Measurements from ENCODE around the gene GABRB3. TPM values are rescaled to one million over a fixed set of nuclear protein-coding genes. Genes with fewer than 3 reads are reported as not detected.
"Not testable (repeated sequence)": the region's sequence is repeated elsewhere in the genome, so short reads cannot be mapped to it uniquely, and the experiment has no call there.

Gene GABRB3
- total and polyA plus RNA-seq, 9 donors, result 0.60 to 2.9 (median 1.6) TPM

DNA sequence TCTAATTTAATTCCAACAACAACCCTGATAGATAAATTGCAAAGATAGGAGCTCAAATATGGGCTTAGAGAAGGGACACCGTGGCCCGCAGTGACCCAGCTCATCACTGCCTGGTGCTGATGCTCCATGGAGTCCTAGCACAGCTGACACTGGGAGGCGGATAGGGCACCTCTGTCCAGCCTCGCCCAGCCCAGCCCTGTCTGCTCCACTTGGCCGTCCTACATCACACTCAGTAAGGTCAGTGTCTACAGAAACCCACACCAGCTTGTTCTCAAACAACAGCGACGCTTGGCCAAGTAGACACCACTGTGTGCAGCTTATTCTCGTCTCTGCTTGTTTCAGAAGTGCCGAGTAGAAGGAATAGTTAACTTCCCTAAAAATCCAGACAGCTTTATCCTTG, 33.9 kb downstream of the GABRB3 start:
- Histone ChIP-seq H3K9me3 (replicated peaks; ENCODE audit: control insufficient read depth, low read depth, low read length) (no peaks in the 10 kb centered on the region), H3K4me3 (ENCODE audit: low read length) (no peak overlapping the region), H3K27me3 (ENCODE audit: control insufficient read depth, insufficient read depth, low read length) (no peaks in the 10 kb centered on the region), H3K4me1 (ENCODE audit: control insufficient read depth, insufficient read depth, low read length) (no peaks in the 10 kb centered on the region), H3K36me3 (ENCODE audit: control insufficient read depth, insufficient read depth, low read length) (no peaks in the 10 kb centered on the region), H3K27ac (ENCODE audit: low read length) (no peak overlapping the region)
- no peak for DNase-seq
- 92% methylated on average over 5 of the region's 9 CpGs for WGBS (ENCODE audit: insufficient coverage)

DNA sequence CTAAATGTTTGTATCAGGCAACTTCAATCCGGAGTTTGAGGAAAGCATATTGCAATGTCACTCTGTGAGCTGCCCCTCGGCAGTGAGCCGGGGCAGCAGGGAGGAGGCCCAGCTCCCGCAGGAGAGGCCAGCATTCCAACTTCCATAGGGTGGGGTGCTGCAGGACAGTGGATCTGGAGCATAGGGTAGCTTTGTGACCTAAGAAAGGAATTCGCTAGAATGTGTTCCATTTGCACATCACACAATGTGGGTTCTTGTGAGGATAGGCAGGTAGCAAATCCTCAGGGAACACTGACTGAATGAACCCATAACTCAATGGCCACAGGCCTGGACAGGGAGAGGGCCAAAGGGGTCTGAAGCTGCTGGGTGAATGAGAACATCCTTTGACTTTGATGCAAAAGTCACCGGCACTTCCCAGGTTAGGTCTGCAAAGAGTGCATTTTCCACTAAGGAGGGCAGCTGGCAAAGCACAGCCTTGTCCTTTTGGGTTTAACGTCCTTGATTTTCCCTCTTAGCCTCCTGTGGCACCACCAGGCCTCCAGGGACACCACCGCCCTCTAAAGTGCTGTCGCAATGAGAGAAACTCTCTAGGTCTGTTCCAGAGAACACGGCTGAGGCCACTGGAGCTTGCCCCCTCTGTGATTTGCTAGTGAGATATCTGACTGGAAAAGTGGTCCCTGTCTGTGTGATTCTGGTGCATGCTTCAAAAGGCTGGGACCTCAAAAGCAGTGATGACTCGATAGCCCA, 36.2 kb downstream of the GABRB3 start:
- Histone ChIP-seq H3K9me3 (replicated peaks; ENCODE audit: control insufficient read depth, low read depth, low read length) (peaks cover 5% of the 10 kb centered on the region), H3K27ac (ENCODE audit: low read length) (no peak overlapping the region), H3K36me3 (ENCODE audit: control insufficient read depth, insufficient read depth, low read length) (no peaks in the 10 kb centered on the region), H3K4me1 (ENCODE audit: control insufficient read depth, insufficient read depth, low read length) (no peaks in the 10 kb centered on the region), H3K4me3 (ENCODE audit: low read length) (no peak overlapping the region), H3K27me3 (ENCODE audit: control insufficient read depth, insufficient read depth, low read length) (no peaks in the 10 kb centered on the region)
- no peak for DNase-seq
- WGBS (ENCODE audit: insufficient coverage), result 71% methylated on average over 10 of the region's 11 CpGs

DNA sequence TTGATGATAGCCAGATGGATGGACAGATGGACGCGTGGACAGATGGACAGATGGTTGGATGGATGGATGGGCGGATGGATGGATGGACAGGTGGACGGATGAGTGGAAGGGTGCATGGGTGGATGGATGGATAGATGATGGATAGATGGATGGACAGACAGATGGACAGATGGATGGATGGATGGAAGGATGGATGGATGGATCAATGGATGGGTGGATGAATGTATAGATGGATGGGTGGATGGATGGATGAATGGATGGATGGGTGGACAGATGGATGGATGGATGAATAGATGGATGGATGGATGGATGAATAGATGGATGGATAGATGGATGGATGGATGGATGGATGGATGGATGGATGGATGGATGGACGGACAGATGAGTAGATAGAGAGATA, 40.9 kb downstream of the GABRB3 start:
- Histone ChIP-seq H3K36me3 (ENCODE audit: control insufficient read depth, insufficient read depth, low read length) (no peaks in the 10 kb centered on the region), H3K9me3 (replicated peaks; ENCODE audit: control insufficient read depth, low read depth, low read length) (peaks cover 5% of the 10 kb centered on the region), H3K4me3 (ENCODE audit: low read length) (no peak overlapping the region), H3K27me3 (ENCODE audit: control insufficient read depth, insufficient read depth, low read length) (no peaks in the 10 kb centered on the region), H3K27ac (ENCODE audit: low read length) (no peak overlapping the region), H3K4me1 (ENCODE audit: control insufficient read depth, insufficient read depth, low read length) (no peaks in the 10 kb centered on the region)
- no peak for DNase-seq
- WGBS (ENCODE audit: insufficient coverage), result 93% methylated on average over 4 of the region's 5 CpGs

DNA sequence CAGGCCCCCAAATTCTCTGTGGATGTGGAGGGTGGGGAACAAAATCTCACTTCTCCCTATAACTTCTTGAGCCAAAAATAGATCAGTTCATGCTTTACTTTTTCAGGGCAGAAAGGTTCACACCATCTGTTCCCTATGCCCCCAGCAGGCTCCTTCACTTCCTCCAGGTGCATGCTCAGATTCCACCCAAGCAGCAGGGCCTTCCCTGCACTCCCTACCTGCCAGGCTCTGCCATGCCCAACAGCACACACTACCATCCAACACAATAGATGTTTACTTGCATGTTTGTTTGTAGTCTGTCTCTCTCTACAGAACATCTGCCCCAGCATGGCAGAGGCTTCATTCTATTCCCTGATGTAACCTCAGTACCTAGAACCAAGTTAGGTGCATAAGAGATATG, 43.3 kb downstream of the GABRB3 start:
- no peaks in the 10 kb centered on the region for H3K36me3 ChIP-seq (ENCODE audit: control insufficient read depth, insufficient read depth, low read length)
- no peaks in the 10 kb centered on the region for H3K27me3 ChIP-seq (ENCODE audit: control insufficient read depth, insufficient read depth, low read length)
- H3K4me3 ChIP-seq (ENCODE audit: low read length), result no peak overlapping the region
- H3K9me3 ChIP-seq (replicated peaks; ENCODE audit: control insufficient read depth, low read depth, low read length), result peaks cover 5% of the 10 kb centered on the region
- no peak for DNase-seq
- H3K4me1 ChIP-seq (ENCODE audit: control insufficient read depth, insufficient read depth, low read length), result no peaks in the 10 kb centered on the region
- no peak overlapping the region for H3K27ac ChIP-seq (ENCODE audit: low read length)

DNA sequence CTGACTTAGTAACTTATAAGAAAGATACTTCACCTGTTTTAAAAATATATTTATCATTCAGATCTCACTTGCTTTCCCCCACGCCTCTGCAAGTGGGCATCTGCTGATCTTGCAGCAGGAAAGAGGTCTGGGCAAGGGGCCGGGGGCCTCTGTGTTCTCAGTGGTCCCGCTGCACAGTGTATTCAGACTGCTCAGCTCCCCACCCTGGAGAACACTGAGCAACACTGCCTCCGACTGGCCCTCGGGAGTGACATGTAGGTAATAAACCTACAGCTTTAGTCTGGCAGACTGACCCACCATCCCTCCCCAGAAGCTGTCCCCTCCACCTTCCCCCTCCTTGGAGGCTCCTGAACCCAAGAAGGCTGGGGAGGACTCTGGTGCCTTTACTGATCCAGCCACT, 43.8 kb downstream of the GABRB3 start:
- no peak overlapping the region for H3K27ac ChIP-seq (ENCODE audit: low read length)
- H3K4me3 ChIP-seq (ENCODE audit: low read length), result no peak overlapping the region
- peaks cover 5% of the 10 kb centered on the region for H3K9me3 ChIP-seq (replicated peaks; ENCODE audit: control insufficient read depth, low read depth, low read length)
- no peaks in the 10 kb centered on the region for H3K27me3 ChIP-seq (ENCODE audit: control insufficient read depth, insufficient read depth, low read length)
- WGBS (ENCODE audit: insufficient coverage), result 60% methylated on average over 3 of the region's 5 CpGs
- no peaks in the 10 kb centered on the region for H3K36me3 ChIP-seq (ENCODE audit: control insufficient read depth, insufficient read depth, low read length)
- no peak for DNase-seq
- no peaks in the 10 kb centered on the region for H3K4me1 ChIP-seq (ENCODE audit: control insufficient read depth, insufficient read depth, low read length)

DNA sequence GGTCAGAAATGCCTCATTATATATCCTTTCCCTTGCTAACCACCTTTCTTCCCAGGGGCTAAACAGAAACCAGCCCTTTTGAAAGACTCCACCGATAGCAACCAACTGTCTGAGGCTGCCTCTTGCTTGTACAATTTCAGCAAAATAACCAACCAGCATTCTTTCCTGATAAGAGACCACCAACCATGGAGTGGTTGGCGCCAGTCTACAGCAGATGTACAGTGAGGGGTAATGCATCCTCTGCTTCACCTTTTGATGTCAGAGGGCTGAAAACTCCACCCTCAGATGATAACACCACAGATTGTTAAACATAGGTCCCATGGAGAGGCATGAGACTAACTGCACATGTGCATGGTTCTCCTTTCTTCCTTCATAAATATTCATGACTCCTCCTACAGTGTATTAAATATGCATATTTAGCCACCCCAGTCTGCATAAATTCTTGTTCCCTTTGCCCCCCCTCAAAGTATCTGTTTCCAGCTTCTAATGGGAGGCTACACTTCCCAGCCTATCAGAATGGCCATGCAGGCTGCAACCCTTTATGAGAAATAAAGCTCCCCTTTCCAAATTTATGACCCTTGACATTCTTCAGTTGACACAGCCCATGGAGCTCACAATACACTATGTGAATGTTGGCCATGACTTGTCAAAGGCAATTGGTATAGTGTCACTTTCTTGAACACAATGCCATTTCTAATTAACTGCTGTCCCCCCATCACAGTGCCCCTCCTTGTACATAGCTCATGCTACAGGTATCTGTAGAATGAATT, 48.3 kb downstream of the GABRB3 start:
- H3K36me3 ChIP-seq (ENCODE audit: control insufficient read depth, insufficient read depth, low read length), result no peaks in the 10 kb centered on the region
- no CpG with 5 or more reads among the region's 2 CpGs for WGBS (ENCODE audit: insufficient coverage)
- H3K9me3 ChIP-seq (replicated peaks; ENCODE audit: control insufficient read depth, low read depth, low read length), result no peaks in the 10 kb centered on the region
- no peaks in the 10 kb centered on the region for H3K27me3 ChIP-seq (ENCODE audit: control insufficient read depth, insufficient read depth, low read length)
- no peaks in the 10 kb centered on the region for H3K4me1 ChIP-seq (ENCODE audit: control insufficient read depth, insufficient read depth, low read length)
- no peak overlapping the region for H3K4me3 ChIP-seq (ENCODE audit: low read length)
- no peak for DNase-seq
- no peak overlapping the region for H3K27ac ChIP-seq (ENCODE audit: low read length)

DNA sequence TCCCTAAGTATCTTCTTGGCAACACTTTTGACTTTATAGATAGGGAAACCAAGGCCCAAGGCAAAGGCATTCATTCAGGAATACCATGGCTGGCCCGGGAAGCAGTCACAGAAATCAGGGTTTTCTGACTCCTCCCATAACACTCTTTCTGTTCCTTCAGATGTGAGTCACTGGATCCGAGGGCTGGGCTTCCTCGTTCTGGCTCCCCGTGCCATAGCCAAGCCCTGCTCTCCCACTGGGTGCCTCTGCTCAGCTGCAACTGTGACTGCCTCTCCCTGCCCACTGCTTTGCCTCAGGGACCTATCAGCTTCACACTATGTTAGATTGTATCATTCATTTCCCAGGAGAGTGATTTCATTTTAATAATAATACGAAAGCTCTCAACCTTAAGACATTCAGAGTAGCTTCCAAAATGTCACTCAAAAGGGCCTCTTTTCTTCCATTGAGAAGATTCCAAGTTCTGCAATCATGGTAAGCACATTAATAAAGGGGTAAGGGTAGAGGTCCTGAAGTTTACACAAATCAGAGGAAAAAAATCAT, 50.2 kb downstream of the GABRB3 start:
- Histone ChIP-seq H3K4me3 (ENCODE audit: low read length) (no peak overlapping the region), H3K36me3 (ENCODE audit: control insufficient read depth, insufficient read depth, low read length) (no peaks in the 10 kb centered on the region), H3K27me3 (ENCODE audit: control insufficient read depth, insufficient read depth, low read length) (no peaks in the 10 kb centered on the region), H3K4me1 (ENCODE audit: control insufficient read depth, insufficient read depth, low read length) (no peaks in the 10 kb centered on the region), H3K9me3 (replicated peaks; ENCODE audit: control insufficient read depth, low read depth, low read length) (no peaks in the 10 kb centered on the region), H3K27ac (ENCODE audit: low read length) (no peak overlapping the region)
- DNase-seq, result no peak
- 19% methylated on average over 4 of the region's 5 CpGs for WGBS (ENCODE audit: insufficient coverage)

DNA sequence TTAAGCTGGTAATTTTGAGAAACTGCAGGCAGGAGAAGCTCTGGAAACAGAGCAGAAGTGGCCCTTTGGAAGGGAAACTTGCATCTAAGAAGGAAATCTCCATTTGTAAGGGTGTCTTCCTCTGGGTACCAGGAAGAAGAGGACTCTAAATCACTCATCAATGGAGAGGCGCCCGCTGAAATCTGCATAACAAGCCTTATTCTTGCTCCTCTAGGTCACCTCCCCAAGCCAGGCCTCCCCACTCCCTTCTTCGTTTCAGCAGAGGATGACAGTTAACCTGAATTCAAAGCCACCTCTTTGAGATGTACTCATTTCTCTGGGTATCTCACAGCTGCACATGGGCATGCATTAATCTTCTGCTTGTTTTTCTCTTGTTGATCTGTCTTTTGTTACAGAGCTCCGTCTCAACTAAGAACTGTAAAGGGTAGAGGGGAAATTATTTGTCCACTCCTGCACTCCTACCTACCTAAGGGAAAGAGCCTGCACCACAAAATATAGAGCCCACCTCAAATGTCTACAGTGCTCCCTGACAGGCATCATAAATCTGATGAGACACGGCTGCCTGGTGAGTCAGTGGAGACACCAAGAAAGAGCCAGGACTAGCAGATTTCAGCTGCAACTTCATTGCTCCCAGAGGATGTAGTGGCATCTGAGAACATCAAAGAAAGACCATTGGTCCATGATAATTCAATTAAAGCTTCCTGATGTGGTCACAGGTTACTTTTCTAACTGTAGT, 51.5 kb downstream of the GABRB3 start:
- no peaks in the 10 kb centered on the region for H3K4me1 ChIP-seq (ENCODE audit: control insufficient read depth, insufficient read depth, low read length)
- no peaks in the 10 kb centered on the region for H3K36me3 ChIP-seq (ENCODE audit: control insufficient read depth, insufficient read depth, low read length)
- H3K27ac ChIP-seq (ENCODE audit: low read length), result no peak overlapping the region
- H3K27me3 ChIP-seq (ENCODE audit: control insufficient read depth, insufficient read depth, low read length), result no peaks in the 10 kb centered on the region
- 13% methylated on average over 1 of the region's 5 CpGs for WGBS (ENCODE audit: insufficient coverage)
- DNase-seq, result no peak
- H3K4me3 ChIP-seq (ENCODE audit: low read length), result no peak overlapping the region
- no peaks in the 10 kb centered on the region for H3K9me3 ChIP-seq (replicated peaks; ENCODE audit: control insufficient read depth, low read depth, low read length)

DNA sequence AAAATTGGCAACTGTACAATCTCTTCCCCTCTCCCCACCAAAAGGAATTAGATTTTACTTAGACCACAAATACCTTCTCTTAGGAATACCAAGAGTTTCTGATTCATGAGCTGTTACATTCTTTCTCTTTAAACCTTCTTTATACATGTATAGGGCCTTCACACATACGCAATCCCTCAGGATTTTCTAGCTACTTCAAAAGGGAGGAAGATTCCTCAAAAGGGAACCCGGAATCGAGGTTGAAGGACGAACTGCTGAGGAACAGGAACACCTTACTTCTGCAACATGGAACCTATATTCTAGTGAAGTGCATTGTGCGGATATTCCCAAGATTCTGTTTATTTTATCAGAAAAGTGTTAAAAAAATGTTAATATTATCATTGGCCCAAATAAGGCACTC, 52.3 kb downstream of the GABRB3 start:
- Histone ChIP-seq H3K4me1 (ENCODE audit: control insufficient read depth, insufficient read depth, low read length) (no peaks in the 10 kb centered on the region), H3K36me3 (ENCODE audit: control insufficient read depth, insufficient read depth, low read length) (no peaks in the 10 kb centered on the region), H3K4me3 (ENCODE audit: low read length) (no peak overlapping the region), H3K27me3 (ENCODE audit: control insufficient read depth, insufficient read depth, low read length) (no peaks in the 10 kb centered on the region), H3K9me3 (replicated peaks; ENCODE audit: control insufficient read depth, low read depth, low read length) (no peaks in the 10 kb centered on the region), H3K27ac (ENCODE audit: low read length) (no peak overlapping the region)
- WGBS (ENCODE audit: insufficient coverage), result no CpG with 5 or more reads among the region's 5 CpGs
- no peak for DNase-seq

DNA sequence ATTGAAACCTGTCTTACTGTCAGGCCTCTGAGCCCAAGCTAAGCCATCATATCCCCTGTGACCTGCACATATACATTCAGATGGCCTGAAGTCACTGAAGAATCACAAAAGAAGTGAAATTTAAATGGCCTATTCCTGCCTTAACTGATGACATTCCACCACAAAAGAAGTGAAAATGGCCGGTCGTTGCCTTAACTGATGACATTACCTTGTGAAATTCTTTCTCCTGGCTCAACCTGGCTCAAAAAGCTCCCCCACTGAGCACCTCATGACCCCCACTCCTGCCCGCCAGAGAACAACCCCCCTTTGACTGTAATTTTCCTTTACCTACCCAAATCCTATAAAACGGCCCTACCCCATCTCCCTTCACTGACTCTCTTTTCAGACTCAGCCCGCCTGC, 53.0 kb downstream of the GABRB3 start:
- not testable (repeated sequence) for DNase-seq; H3K36me3 ChIP-seq (ENCODE audit: control insufficient read depth, insufficient read depth, low read length); H3K4me1 ChIP-seq (ENCODE audit: control insufficient read depth, insufficient read depth, low read length); H3K4me3 ChIP-seq (ENCODE audit: low read length); H3K27ac ChIP-seq (ENCODE audit: low read length); H3K27me3 ChIP-seq (ENCODE audit: control insufficient read depth, insufficient read depth, low read length); H3K9me3 ChIP-seq (replicated peaks; ENCODE audit: control insufficient read depth, low read depth, low read length)
- 22% methylated on average over 5 of the region's 5 CpGs for WGBS (ENCODE audit: insufficient coverage)

All from muscle of leg (tissue), 11 donors.